GM18867 (cell line): ENCODE data around the gene PLXNA1.

Source experiments
- ATAC-seq: cut with Tn5 transposase; IDR thresholded peaks from one replicate; pipeline ENCODE4 v1.9.1; 2021; ENCODE audit warnings: mild to moderate bottlenecking, moderate library complexity; ENCODE audit not compliant: unreplicated experiment

Gene PLXNA1

DNA sequence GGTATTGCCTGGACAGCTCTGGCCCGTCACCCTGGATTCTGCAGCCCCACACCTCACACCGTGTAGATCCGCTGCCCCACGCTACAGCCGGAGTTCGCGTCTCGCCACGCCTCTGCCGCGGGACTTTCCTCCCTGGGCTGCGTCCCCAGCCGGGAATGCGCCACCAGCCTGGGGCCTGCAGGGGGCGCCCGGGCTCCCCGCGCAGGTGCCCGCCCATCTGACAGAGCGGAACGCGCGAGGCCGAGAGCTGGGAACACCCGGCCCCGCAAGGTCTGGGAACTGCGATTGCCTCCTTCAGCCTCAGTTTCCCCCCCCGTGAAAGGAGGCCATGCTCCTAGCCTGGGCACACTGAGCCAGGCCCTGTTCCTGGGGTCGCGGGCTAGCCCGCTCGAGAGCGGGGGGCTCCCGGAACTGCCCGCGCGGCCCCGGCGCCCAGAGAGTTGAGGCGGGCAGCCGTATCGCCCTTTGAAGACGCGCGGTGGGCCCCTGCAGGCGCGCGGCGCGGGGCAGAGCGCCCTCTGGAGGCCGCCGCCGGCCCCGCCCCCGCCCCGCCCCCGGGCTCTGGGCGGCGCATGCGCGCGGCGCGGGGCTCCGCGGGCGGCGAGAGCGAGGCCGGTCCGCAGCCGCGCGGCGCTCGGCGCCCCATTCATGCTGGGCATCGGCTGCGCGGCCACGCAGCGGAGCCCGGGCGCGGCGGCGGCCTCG is at the start of gene PLXNA1:
Gene PLXNA1 (plus strand): TSS at position 645 of the 705 bp plus-strand sequence. CDS start 5,479 bp downstream, outside the sequence.
- peak; percentile 73 for ATAC-seq

DNA sequence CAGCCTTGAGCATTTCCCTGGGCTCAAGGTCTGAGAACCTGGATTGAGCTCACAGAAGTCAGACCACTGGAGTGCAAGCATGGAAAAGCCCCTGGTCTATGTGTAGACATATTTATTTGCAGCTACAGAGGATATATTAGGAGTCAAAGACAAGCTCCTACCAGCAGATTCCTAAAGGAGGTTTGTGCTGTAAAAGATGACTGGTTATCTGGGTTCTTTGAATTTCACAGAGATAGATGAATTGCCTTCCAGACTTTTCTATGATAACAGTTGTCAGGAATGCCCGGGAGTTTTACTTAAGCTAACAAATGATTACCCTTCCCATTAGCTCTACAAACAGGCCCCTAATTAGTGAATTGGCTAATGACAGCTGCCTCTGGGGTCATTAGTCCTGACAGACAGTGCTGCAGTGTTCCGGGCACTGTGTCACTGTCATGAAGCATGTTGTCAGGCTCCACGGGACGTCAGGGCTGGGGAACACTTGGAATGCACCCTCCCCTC is 48.8 kb upstream of the PLXNA1 start:
- ATAC-seq = no peak

DNA sequence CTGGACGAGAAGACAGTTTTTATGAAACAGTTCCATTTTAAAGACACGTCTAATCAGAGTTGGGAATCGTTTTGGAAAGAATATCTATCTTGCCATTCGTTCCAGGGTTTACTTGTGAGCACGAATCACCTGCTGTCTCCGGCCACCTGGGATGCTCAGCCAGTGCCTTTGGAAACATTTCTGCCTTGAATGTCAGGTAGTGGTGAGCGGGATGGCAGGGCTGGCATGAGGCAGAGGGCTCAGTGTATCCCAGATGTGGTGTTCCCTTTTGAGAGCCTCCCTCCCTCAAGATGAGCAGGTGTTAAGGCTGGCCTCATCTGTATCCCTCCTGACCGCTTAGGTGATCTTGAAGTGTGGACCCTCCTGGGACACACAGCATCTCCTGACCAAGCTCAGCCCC is 47.9 kb upstream of the PLXNA1 start:
- no peak for ATAC-seq

DNA sequence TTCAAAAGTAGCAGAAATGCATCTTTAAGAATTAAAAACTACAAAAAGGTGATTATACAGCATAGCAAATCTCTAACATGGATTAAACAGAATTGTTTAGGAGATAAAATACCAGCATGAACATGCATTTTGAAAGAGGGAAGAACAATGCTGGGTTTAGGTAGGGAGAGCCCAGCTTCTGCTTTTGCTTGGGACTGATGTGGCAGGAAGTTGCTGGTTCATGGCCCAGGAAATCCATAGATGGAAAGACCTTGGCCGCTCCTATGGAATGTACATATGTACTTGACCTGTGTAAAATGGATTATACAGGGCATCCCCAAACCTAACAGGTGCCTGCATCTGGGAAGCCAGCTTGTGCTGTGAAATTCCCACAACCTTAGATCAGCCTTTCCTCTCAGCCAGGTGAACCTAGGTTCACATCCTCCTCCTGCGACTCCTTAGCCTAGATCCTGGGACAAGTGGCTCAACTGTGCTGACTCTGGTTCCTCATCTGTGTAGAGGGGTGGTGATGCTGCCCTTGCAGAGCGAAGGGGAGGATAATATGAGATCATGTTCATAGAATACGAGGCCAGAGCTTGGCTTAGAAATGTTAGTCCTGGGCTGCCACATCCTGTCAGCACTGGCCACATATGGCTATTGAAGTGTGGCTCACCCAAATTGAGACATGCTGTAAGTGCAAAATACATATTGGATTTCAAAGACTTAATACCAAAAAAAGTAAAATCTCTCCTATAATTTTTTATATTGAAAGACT is 47.0 kb upstream of the PLXNA1 start:
- no peak for ATAC-seq

DNA sequence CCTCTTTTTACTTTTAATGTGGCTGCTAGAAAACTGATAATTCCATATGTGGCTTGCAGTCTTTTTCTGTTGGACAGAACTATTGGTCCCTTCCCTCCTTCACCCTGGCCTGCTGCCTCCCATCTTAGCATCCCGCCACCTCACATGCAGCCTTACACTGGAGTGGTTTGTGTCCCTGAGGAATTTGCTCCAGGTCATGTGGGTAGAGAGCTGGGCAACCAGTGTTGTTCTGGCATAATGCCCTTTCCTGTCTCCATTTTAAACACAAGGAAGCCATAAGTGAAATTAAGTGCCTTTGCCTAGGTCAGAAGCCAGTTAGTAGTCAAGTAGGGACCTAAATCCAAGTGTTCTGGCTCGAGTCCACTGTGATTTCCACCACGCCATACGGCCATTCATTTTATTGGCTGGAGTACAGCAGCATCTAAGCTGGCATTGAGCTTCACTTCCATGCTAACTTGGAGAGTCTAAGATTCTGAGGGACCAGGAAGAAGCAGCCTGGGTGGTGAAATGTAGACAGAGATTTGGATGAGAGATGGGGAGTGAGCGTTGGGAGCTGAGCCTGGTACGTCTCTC is 46.0 kb upstream of the PLXNA1 start:
- ATAC-seq = no peak

DNA sequence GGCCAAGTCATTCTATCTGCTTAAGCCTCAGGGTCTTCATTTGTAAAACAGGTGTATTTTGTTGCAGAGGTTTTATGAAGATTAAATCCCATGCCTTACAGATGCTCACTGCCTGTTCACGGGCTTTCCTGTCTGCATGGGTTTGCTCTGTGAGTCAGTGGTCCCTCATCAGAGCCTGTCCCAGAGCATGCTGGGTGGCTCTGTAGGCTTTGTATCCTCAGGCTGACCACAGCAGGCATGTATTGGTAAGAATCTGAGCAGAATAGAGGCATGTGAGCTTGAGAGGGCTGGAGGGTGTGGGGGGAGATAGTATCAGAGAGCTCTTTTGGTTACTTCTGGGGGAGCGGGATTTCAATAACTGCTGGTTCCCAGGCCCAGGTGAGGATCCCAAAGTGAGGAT is 45.4 kb upstream of the PLXNA1 start:
- ATAC-seq = no peak

DNA sequence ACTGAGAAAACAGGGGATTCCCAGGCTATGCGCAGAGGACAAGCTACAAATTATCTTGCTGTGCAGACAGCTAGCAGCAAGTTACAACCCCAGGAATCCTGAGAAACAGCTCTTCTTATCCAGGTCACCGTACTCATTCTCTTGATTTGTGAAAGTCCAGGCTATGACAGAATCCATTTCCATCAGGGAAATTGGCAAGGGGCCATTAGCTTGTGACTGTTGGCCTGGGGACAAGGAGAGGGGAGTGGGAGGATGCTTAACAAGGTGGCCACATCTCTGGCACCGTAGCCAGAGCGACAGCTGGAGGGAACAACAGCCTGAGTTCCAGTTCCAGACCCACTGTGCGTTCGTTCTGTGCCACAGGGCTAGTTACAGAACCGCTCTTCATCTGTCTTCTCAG is 44.9 kb upstream of the PLXNA1 start:
- ATAC-seq = no peak

DNA sequence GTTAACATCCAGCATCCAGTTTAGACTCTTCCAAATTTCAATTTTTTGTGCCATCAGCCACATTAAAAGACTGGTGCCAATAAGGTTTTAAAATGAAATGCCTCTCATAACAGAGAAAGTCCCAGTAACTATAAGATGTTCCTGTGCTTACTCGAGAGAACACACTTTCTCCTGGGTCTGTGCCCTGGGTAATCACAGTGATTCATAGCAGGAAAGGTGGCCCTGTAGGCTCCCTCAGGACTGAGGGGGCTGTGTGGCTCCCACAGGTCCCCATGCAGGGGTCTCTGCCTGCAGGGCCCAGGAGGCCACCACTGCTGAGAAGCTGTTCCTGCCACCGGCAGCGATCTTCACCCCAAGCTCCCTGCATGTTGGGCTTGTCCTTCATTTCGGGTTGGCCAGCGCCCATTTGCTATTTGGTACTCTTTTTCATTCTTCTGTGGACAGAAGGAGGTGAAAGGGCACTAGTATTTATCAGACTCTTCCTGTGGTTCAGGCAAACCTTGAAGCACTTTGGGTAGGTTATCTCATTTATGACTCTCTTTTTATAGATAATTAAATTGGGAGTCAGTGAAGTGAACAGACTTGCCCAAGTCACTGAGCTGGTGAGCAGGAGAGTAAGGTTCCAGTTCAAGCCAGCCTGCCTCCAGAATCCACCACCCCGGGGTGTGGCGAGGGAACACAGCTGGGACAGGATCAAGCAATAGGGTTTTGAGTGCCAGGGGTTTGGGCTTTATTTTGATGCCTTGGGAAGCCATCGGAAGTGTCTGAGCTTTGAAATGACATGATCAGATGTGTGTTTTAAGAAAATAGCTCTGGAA is 44.2 kb upstream of the PLXNA1 start:
- ATAC-seq = no peak

DNA sequence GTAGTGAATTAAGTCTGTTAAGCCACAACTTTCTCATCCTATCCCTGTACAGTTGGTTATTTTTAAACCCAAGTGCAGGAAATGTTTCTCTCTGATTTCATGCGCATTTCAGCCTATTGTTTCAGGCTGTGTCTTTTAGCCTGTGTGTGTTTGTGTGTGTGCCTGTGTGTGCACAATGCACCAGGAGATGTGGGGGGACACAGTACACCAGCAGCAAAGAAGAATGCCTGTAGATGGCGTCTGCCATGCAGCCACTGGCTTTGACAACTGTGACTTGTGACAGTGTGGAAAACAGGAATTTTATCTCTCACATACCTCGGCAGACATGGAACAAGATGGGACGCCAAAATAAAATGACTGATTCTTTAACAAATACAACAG is 43.6 kb upstream of the PLXNA1 start:
- no peak for ATAC-seq

DNA sequence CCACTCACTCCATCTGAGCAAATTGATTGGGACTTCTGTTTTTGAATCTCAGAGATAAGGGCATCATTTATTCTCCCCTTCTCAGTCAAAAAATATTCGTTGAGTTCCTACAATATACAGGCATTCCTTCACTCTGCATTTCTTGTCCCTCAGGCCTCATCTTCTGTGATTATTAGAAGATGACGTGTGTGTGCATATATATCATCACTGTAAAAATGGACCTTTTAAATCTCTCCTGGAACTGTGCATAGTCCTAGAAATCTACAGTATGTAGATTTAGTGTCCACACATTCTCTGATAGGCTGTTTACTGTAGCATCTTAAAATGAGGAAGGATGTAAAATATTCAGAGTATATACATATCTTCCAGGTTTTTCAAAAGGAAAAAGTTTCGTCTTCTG is 43.2 kb upstream of the PLXNA1 start:
- no peak for ATAC-seq

DNA sequence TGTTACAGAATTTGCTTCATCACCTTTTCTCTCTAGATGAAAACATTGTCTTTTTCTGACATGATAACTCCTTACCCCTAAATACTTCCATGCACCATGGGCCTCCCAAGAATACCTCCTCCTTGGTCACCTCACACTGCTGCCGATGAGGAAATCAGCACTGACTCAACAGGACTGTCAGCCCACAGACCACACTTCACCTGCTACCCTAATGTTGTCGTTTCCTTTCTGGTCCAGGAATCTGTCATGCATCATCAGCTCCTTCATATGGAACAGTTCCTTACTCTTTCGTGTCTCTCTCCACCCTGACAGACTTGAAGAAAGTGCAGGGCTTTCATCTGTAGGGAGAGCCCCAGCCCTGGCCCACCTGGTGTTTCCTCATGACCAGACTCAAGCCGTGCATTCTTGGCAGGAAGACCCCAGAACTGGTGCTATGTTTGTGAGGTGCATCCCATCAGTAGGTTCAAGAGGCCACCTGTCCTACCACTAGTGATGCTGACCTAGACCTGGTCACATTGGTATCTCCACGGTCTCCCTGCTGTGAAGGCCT is 41.1 kb upstream of the PLXNA1 start:
- ATAC-seq = no peak

DNA sequence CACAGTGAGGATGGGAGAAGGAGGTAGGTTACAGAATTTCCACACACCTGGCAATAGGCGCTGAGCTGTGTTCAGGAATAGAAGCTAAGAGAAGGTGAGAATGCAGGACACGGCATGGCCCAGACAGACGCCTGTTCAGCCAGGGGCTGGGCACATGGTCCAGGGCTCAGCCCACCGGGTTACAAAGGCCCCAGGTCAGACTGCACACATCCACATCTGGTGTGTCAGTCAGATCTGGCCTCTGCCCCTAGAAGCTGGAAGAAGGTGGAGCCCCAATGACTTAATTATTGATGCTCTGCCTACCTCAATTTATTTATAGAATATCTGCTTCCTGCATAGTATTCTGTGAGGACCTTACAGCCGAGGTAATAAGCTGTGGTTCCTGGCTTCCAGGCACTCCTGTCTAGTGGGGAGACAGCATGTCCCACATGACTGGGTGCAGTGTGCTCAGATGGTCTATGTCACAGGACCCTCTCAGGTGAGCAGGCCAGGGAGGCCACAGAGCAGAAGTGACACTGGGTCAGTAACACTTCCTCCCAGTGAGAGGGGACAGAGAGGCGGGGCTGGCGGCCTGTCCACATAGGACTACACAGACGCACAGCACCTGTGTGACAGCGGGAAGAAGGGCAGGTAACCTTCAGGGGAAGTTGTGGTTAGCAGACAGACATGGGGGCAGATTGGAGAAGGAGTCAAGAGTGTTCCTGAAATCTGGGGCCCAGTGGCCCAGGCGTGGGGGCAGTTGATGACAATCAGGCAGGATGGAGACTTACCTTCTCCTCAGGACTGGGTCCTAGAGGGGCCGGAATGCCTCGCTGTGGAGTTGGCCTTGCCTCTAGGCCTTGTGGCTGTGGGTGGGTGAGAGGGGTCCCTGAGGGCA is 38.6 kb upstream of the PLXNA1 start:
- no peak for ATAC-seq

DNA sequence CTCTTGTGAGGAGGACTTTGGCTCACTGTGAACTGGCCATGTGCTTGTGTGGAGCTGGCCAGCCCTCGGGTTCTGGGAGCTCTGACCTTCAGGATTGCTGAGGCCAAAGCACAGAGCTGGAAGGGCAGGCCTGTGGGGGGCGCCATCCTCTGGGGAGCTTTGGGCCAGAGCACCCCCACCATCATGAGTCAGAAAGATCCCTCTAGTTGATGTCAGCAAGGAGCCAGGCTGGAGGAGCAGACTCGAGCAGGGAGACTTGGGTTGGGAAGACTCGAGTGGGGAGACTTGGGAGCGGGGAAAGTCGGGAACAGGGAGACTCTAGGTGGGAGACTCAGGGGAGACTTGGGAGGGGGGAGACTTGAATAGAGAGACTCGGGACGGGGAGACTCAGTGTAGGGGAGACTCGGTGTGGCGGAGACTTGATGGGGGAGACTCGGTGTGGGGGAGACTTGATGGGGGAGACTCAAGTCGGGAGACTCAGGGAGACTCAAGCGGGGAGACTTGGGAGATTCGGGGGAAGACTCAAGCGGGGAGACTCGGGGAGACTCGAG is 37.7 kb upstream of the PLXNA1 start:
- no peak for ATAC-seq

DNA sequence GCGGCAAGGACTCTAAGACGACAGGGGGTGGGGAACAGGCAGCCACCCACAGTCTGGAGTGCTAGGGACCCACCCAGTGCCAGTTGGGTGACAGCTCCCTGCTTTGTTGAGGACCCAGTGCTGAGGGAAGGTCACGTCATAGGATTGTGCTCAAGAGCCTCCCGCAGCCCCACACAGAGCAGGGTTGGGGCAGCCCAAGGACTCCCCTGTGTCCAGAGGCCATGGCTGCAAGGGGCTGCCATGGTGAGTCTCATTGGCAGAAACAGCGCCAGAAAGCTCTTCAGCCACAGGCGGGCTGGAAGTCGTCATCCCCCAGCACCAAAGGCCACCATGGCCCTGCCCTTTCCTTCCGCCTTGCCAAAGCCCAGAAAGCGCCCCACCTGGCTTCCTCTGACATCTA is 37.0 kb upstream of the PLXNA1 start:
- ATAC-seq = no peak

DNA sequence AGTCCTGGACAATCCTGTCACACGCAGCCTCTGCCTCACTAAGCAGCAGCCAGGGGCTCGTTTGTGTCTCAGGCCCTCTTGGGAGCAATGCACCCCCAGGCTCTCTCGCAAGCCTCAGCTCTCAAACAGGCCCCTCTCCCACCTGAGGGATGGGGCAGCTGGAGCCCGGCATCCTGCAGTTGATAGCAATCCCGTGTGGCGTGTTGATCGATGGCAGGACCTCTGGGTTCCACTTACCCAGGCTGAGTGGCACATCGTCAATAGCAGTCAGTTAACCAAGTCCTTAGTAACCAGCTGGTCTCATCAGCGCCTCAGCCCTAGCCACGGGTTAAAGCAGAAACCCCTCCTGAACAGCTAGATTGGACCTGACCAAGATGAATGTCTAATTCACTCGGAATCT is 36.5 kb upstream of the PLXNA1 start:
- no peak for ATAC-seq

DNA sequence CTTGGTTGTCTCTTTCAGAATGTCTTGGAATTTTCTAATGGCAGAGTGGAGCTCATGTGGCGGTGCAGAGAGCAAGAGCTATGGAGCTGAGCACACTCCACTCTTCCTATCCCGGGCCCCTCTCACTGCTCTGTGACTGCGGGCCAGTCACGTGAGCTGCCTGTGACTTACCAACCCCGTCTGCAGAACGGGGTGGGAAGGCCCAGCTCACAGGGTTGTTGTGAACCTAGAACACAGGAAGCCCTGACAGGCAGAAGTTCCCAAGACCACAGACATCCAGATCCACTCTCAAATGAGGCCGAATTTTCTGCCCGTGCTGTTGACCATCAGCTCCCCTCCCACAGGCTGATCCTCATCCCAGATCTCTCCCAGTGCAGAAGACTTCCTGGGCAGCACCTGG is 35.5 kb upstream of the PLXNA1 start:
- no peak for ATAC-seq

DNA sequence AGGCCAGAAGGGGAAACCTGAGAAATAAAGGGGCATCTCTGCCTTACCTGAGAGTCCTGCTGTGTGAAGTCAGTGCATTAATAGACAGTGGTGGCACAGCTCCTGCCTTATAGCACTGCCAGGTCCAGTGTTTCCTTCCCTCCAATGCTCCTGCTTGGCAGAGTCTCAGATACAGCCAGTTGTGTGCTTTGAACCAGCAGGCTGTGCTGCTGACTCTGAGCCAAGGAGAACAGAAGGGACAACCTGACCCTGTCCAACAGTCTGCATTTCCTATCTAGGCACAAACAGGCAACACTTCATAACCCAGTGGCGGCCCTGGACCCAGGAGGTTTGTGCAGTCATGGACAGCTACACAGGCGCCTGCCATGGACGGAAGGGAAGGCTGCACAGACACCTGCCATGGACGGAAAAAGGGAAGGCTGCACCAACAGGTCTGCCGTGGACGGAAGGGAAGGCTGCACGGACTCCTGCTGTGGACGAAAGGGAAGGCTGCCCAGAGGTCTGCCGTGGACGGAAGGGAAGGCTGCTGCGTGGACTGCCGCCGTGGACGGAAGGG is 33.9 kb upstream of the PLXNA1 start:
- no peak for ATAC-seq

DNA sequence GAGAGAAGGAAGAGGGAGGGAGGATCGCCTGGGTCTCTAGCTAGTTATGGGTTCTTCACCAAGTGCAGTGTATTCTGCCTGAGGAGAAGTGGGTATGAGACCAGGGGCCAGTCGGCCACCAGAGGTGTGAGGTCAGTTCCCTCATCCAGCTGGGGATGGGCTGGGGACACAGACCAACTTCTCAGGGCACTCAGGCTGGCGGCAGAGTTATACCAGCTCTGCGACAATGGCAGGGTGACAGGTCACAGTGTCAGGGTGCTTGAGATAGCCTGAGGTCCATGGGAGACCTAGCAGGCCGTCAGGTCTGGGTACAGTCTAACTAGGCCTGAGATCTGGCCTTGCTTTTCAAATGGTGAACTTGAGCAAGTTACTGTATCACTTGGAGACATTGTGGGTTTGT is 31.4 kb upstream of the PLXNA1 start:
- no peak for ATAC-seq

DNA sequence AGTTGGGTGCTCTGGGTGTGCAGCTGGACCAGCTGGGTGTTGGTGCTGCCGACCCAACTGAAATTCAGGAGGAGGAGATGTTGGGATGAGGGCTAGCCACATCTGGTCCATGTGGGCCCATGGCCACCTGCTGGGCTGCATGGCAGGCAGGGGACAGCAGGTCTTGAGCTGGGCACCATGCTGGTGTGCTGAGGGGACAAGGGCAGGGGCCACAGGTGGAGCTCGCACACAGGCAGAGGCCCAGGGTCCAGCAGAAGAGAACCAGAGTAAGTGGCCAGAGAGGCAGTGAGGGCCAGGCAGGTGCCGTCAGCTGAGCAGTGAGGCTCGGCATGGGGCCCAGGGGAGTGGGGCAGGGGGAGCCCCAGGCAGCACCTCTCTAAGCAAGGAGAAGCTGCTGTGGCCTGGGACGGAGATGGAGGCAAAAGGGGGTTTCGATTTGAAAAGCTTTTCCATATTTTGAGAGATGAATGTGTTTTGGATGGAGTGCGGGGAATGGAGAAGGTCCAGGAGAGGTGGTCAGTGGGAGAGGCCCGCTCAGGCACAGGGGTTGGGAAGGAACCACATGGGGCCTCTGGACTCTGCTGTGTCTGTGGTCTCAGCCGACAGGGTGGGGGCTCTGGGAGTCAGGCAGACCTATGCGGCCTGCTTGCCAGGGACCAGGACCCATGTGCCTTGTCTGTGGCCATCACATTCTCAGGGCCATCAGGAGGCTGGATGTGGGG is 30.5 kb upstream of the PLXNA1 start:
- ATAC-seq = no peak
